HepG2 (cell line): ENCODE measurements around the gene SLITRK6. TPM values are rescaled to one million over a fixed set of nuclear protein-coding genes. Genes with fewer than 3 reads are reported as not detected.
"Not testable (repeated sequence)": the region's sequence is repeated elsewhere in the genome, so short reads cannot be mapped to it uniquely, and the experiment has no call there.

ENCODE experiments used
- ATAC-seq: fragments of 200-7000 bp; cut with Tn5 transposase; 3 replicates; pipeline ENCODE4 v1.9.1; 2020; ENCODE audit warnings: mild to moderate bottlenecking, moderate library complexity
- BruUV-seq: library from RNA; stranded (reverse); fragments of 400-500 nt; replicated peaks from 2 replicates; lab custom pipeline; 2021; lab: Mats Ljungman, UMichigan
- CTCF ChIA-PET: fragments of 300-600 bp; formaldehyde crosslinking; extraction: SDS; loops from one replicate; lab custom pipeline; 2021; ENCODE audit warnings: low total read pairs, inconsistent platforms, low intra/inter-chr PET ratio; lab: Yijun Ruan, JAX
- POLR2A ChIA-PET: fragments of 350-600 bp; sonication (Branson Sonifier 250); formaldehyde crosslinking; loops from one replicate; lab custom pipeline; 2020; ENCODE audit warnings: antibody characterized with exemption, inconsistent platforms; lab: Yijun Ruan, JAX
- DNase-seq: peaks from one replicate; pipeline ENCODE4 v3.0.0-alpha.2; 2015; ENCODE audit warnings: low spot score
- FAIRE-seq: peaks from 3 replicates; lab custom pipeline; 2011; peaks lifted over from hg19 to GRCh38; lab: Jason Lieb, UNC
- H2AFZ ChIP-seq: one replicate; pipeline ENCODE4 v1.6.1; 2011; ENCODE audit warnings: low read length, inconsistent platforms
- H3K27ac ChIP-seq: fragments of 300-600 bp; 3 replicates; pipeline ENCODE4 v1.8.0; 2011; ENCODE audit warnings: mixed run types, mild to moderate bottlenecking, mixed read lengths, low read length, inconsistent platforms; ENCODE audit not compliant: insufficient read depth; ENCODE audit errors: extremely low read length
- H3K27me3 ChIP-seq, 2 experiments: fragments of 200-600 bp in 1 of 2; 2 replicates in 1 of 2; 3 replicates in 1 of 2; pipeline versions ENCODE4 v1.6.0 to v1.8.0; 2011; ENCODE audit warnings: low read length in 2 of 2, mild to moderate bottlenecking in 2 of 2, moderate library complexity in 2 of 2, inconsistent platforms in 1 of 2; ENCODE audit not compliant: insufficient read depth in 2 of 2, control insufficient read depth in 1 of 2
- H3K36me3 ChIP-seq, 2 experiments: fragments of 200-600 bp in 1 of 2; replicated peaks in 1 of 2; 2 replicates in 1 of 2; 3 replicates in 1 of 2; pipeline versions ENCODE4 v1.5.1 to v1.8.0; 2011; ENCODE audit warnings: low read length in 2 of 2, inconsistent platforms in 1 of 2; ENCODE audit not compliant: insufficient read depth in 2 of 2, control insufficient read depth in 1 of 2
- H3K4me1 ChIP-seq: 2 replicates; pipeline ENCODE4 v1.5.1; 2012; ENCODE audit warnings: low read length, inconsistent platforms; ENCODE audit not compliant: insufficient read depth
- H3K4me2 ChIP-seq: 2 replicates; pipeline ENCODE4 v1.6.0; 2011; ENCODE audit warnings: low read depth, low read length, inconsistent platforms
- H3K4me3 ChIP-seq, 3 experiments: fragments of 200-600 bp in 1 of 3; sonication (generic), shearing (Covaris generic) in 1 of 3; replicated peaks in 1 of 3; 2 replicates each; pipeline ENCODE4 v1.5.1; 2011 to 2016; ENCODE audit warnings: low read length in 3 of 3, inconsistent platforms in 2 of 3, low read depth in 2 of 3, mild to moderate bottlenecking in 2 of 3, control low read depth in 1 of 3, mixed read lengths in 1 of 3; ENCODE audit not compliant: insufficient read depth in 1 of 3
- H3K79me2 ChIP-seq: one replicate; pipeline ENCODE4 v1.6.1; 2011; ENCODE audit warnings: low read length, inconsistent platforms; ENCODE audit not compliant: insufficient read depth
- H3K9ac ChIP-seq: 2 replicates; pipeline ENCODE4 v1.6.0; 2011; ENCODE audit warnings: mild to moderate bottlenecking, low read depth, low read length, inconsistent platforms; ENCODE audit not compliant: insufficient read depth
- H3K9me3 ChIP-seq: 2 replicates; pipeline ENCODE4 v1.5.1; 2012; ENCODE audit warnings: mild to moderate bottlenecking, low read length
- H4K20me1 ChIP-seq: 2 replicates; pipeline ENCODE4 v1.6.0; 2011; ENCODE audit warnings: inconsistent platforms, mild to moderate bottlenecking, low read length, moderate library complexity; ENCODE audit not compliant: insufficient read depth
- U2AF2 ChIP-seq: fragments of 200-400 bp; formaldehyde crosslinking; IDR thresholded peaks from 2 replicates; pipeline ENCODE4 v1.6.1; 2017; ENCODE audit warnings: low read depth, mild to moderate bottlenecking, low read length
- ZFAT ChIP-seq: sonication (generic); formaldehyde crosslinking; conservative IDR thresholded peaks from 2 replicates; pipeline ENCODE4 v1.8.1; 2023; ENCODE audit warnings: missing genetic modification reagents, inconsistent platforms
- ZFP90 ChIP-seq: sonication (generic); formaldehyde crosslinking; IDR thresholded peaks from 2 replicates; pipeline ENCODE4 v1.8.0; 2022; ENCODE audit warnings: missing genetic modification reagents, mild to moderate bottlenecking, inconsistent platforms, borderline replicate concordance
- ZNF101 ChIP-seq: sonication (generic); formaldehyde crosslinking; IDR thresholded peaks from 2 replicates; pipeline ENCODE4 v1.4.0; 2020; ENCODE audit warnings: mild to moderate bottlenecking, low read depth, missing genetic modification reagents, borderline replicate concordance
- ZNF446 ChIP-seq: sonication (generic); formaldehyde crosslinking; IDR thresholded peaks from 2 replicates; pipeline ENCODE4 v1.5.0; 2020; ENCODE audit warnings: mild to moderate bottlenecking, missing genetic modification reagents
- ZNF672 ChIP-seq: sonication (generic); formaldehyde crosslinking; IDR thresholded peaks from 2 replicates; pipeline ENCODE4 v1.8.1; 2022; ENCODE audit warnings: missing genetic modification reagents
- WGBS: methylation state at CpG from one replicate; pipeline ENCODE4 v1.1.6; 2017; ENCODE audit warnings: low lambda C conversion rate; 5-methylcytosine and 5-hydroxymethylcytosine counted together
- in situ Hi-C: cut with HindIII; loops from 2 replicates; pipeline ENCODE4 v1.10.0; 2017; ENCODE audit warnings: low pct_unique_long_range_greater_than_20kb; ENCODE audit not compliant: extremely low pct_ligation_motif_present
- intact Hi-C: fragments of 100-400 bp; cut with micrococcal nuclease; formaldehyde crosslinking; loops from one replicate; pipeline ENCODE4 v1.10.0; 2022; ENCODE audit not compliant: unreplicated experiment
- polyA plus RNA-seq, 8 experiments: library from polyadenylated mRNA; depleted of rRNA in 3 of 8; stranded (reverse) in 7 of 8; unstranded in 1 of 8; fragments of >200 nt; fragmentation: Illumina TruSeq in 4 of 8; extraction: Trizol in 4 of 8; gene quantifications; 2 replicates each; pipeline versions ENCODE4 v1.2.1 to v1.2.3, GENCODE V29; 2011 to 2016; ENCODE audit warnings: low read depth in 4 of 8, missing spikeins in 1 of 8, mixed read lengths in 1 of 8; ENCODE audit not compliant: insufficient read depth in 1 of 8
- total RNA-seq, 5 experiments: library from RNA; depleted of rRNA; stranded (reverse); fragments of >200 nt; fragmentation: Illumina TruSeq; extraction: Trizol; gene quantifications; 2 replicates each; pipeline ENCODE4 v1.2.3, GENCODE V29; 2016; ENCODE audit warnings: low read depth in 1 of 5
- TF ChIP-seq, protein P1 (sequence below): sonication (generic); formaldehyde crosslinking; IDR thresholded peaks from 2 replicates; pipeline ENCODE4 v1.4.0; 2020; ENCODE audit warnings: mild to moderate bottlenecking, missing genetic modification reagents
- TF ChIP-seq, protein P2 (sequence below): sonication (generic); formaldehyde crosslinking; IDR thresholded peaks from 2 replicates; pipeline ENCODE4 v1.5.1; 2020; ENCODE audit warnings: mild to moderate bottlenecking, missing genetic modification reagents, moderate library complexity

The SLITRK6 gene
- total and polyA plus RNA-seq, 2 of the 13 experiments (the other 11 are each of a cell fraction or from before 2014, with no cell fraction given), result not detected

- ChIA-PET POLR2A (no interaction called here), CTCF (no interaction called here)
- Histone ChIP-seq H3K9me3 (no peaks in the 10 kb centered on the region), H3K27ac (no peak overlapping the region), H3K36me3 (no peaks in the 10 kb centered on the region), H3K79me2 (no peaks in the 10 kb centered on the region), H3K4me2 (no peak overlapping the region), H3K9ac (no peak overlapping the region), H3K4me1 (no peaks in the 10 kb centered on the region), H3K27me3 (no peaks in the 10 kb centered on the region), H4K20me1 (no peaks in the 10 kb centered on the region), H3K4me3 (no peak overlapping the region), H2AFZ (no peak overlapping the region)
- in situ Hi-C loops, result no loop called here
- intact Hi-C loops, result no loop called here
- BruUV-seq, result no TSS peak
- no peak for DNase-seq
- TF ChIP-seq, protein P1, sequence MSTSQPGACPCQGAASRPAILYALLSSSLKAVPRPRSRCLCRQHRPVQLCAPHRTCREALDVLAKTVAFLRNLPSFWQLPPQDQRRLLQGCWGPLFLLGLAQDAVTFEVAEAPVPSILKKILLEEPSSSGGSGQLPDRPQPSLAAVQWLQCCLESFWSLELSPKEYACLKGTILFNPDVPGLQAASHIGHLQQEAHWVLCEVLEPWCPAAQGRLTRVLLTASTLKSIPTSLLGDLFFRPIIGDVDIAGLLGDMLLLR (CRISPR knock-in tag), result no peak
- FAIRE-seq, result no peak
- ATAC-seq, result no peak
Measured at GRCh38 chr13:85768946-85769345, 30.3 kb downstream of the SLITRK6 start.

DNA sequence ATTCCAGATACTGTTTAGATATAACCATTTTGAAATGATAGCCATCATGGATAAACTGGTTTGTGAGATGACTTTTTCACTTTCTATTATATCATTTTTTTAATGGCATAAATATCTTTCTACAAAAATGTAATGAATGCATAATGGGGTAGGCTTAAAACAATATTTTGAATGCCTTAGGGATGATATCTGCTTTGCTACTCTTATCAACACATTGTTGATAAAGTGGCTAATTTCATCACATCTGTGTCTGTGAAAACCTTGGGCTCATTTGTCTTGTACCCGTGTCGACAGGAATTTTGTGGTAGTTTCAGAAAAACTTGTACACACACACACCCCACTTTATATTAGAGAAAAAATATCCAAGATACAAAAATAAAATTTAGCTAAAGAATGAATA, 44.1 kb downstream of the SLITRK6 start:
- intact Hi-C loops (no loop called here), in situ Hi-C loops (no loop called here)
- ChIA-PET CTCF (no interaction called here), POLR2A (no interaction called here)
- no peak overlapping the region for H3K4me2 ChIP-seq
- WGBS, result 0% methylated on average over 2 of the region's 2 CpGs
- no peak overlapping the region for H3K27ac ChIP-seq
- no peak overlapping the region for H3K4me3 ChIP-seq
- no peak for ATAC-seq
- no peaks in the 10 kb centered on the region for H3K4me1 ChIP-seq
- no TSS peak for BruUV-seq
- H3K36me3 ChIP-seq, result no peaks in the 10 kb centered on the region
- H3K9ac ChIP-seq, result no peak overlapping the region
- no peak for DNase-seq
- H3K79me2 ChIP-seq, result no peaks in the 10 kb centered on the region
- no peak overlapping the region for H2AFZ ChIP-seq
- H3K9me3 ChIP-seq, result no peaks in the 10 kb centered on the region
- TF ChIP-seq ZNF101 (no peak), ZFAT (CRISPR knock-in tag) (no peak), ZNF446 (no peak), U2AF2 (no peak), ZFP90 (CRISPR knock-in tag) (no peak), ZNF672 (no peak)
- TF ChIP-seq, protein P2, sequence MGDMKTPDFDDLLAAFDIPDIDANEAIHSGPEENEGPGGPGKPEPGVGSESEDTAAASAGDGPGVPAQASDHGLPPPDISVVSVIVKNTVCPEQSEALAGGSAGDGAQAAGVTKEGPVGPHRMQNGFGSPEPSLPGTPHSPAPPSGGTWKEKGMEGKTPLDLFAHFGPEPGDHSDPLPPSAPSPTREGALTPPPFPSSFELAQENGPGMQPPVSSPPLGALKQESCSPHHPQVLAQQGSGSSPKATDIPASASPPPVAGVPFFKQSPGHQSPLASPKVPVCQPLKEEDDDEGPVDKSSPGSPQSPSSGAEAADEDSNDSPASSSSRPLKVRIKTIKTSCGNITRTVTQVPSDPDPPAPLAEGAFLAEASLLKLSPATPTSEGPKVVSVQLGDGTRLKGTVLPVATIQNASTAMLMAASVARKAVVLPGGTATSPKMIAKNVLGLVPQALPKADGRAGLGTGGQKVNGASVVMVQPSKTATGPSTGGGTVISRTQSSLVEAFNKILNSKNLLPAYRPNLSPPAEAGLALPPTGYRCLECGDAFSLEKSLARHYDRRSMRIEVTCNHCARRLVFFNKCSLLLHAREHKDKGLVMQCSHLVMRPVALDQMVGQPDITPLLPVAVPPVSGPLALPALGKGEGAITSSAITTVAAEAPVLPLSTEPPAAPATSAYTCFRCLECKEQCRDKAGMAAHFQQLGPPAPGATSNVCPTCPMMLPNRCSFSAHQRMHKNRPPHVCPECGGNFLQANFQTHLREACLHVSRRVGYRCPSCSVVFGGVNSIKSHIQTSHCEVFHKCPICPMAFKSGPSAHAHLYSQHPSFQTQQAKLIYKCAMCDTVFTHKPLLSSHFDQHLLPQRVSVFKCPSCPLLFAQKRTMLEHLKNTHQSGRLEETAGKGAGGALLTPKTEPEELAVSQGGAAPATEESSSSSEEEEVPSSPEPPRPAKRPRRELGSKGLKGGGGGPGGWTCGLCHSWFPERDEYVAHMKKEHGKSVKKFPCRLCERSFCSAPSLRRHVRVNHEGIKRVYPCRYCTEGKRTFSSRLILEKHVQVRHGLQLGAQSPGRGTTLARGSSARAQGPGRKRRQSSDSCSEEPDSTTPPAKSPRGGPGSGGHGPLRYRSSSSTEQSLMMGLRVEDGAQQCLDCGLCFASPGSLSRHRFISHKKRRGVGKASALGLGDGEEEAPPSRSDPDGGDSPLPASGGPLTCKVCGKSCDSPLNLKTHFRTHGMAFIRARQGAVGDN (CRISPR knock-in tag), result no peak
- H4K20me1 ChIP-seq, result no peaks in the 10 kb centered on the region
- H3K27me3 ChIP-seq, result no peaks in the 10 kb centered on the region
- FAIRE-seq, result no peak

GRCh38 chr13:85743201-85743770, 55.9 kb downstream of the SLITRK6 start:
- H3K4me2 ChIP-seq, H3K79me2 ChIP-seq, intact Hi-C loops, ATAC-seq, DNase-seq, POLR2A ChIA-PET, H3K4me1 ChIP-seq, in situ Hi-C loops, H3K9me3 ChIP-seq, H3K9ac ChIP-seq, H3K27ac ChIP-seq, FAIRE-seq, H3K27me3 ChIP-seq, H3K36me3 ChIP-seq, H4K20me1 ChIP-seq, BruUV-seq, H3K4me3 ChIP-seq, CTCF ChIA-PET, H2AFZ ChIP-seq: not testable (repeated sequence)
- WGBS, result 26% methylated on average over 11 of the region's 11 CpGs
